NCI-H460 (cell line): Measurements from ENCODE around the gene APOBEC2. TPM values are rescaled to one million over a fixed set of nuclear protein-coding genes. Genes with fewer than 3 reads are reported as not detected.

ENCODE experiments used
- DNase-seq: peaks from one replicate; pipeline ENCODE4 v3.0.0-alpha.2; 2016; ENCODE audit warnings: low read depth; ENCODE audit errors: extremely low read depth
- total RNA-seq: library from RNA; depleted of rRNA; stranded (reverse); fragments of >200 nt; shearing (Covaris generic); gene quantifications from 2 replicates; pipeline ENCODE4 v1.2.3, GENCODE V29; 2014

Gene APOBEC2
- total RNA-seq, 1 experiment from 2014 or later = not detected

DNA sequence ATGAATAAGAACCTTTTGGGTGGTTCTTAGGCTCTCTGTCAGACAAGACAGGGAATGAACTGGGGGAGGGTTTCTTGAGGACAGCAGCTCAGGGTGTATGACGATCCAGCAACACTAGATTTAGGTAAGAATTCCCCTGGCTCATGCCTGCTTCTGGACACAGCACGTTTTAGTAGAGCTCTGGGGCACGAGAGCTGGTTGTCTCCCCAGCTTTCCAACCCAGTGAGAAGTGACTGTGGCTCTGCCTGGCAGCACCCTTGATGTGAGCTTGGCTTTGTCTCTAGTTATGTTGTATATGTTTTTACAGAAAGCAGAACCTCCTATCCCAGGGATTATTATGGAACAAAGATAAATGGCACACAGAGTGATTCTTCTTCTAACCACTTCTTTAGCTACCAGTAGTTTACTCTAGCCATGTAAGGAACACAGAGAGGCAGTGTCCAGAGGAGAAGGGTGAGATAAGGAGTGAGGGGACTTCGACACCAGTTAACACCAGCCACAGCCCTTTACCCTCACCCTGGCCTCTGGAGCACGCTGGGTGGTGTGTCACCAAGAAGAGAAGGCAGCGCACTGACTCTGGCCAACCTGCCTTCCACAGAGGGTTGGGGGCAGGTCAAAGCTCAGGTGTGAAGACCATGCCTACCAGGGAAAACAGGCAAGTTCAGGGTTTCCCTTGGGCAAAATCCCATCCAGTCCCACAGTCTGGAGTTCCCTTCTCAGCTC lies 3.9 kb downstream of the APOBEC2 start:
- DNase-seq = no peak

DNA sequence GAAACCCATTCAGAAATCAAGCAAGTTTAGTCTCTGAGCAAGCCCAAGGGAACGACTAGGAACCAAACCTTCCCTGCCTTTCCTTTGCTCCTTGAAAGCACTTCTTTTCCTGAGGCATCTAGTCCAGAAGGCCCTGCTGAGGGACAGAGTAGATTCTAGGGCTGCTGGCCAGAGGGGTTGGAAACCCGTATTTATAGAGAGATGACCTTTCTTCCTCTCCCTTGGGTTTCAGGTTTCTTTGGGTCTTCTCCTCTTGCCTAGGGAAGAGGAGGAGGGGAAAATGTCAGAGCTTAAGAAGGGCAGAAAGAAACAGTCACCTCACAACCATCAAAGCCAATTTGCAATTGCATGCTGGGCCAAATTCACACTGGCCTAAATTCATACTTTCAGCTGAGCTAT lies 5.8 kb downstream of the APOBEC2 start:
- no peak for DNase-seq

DNA sequence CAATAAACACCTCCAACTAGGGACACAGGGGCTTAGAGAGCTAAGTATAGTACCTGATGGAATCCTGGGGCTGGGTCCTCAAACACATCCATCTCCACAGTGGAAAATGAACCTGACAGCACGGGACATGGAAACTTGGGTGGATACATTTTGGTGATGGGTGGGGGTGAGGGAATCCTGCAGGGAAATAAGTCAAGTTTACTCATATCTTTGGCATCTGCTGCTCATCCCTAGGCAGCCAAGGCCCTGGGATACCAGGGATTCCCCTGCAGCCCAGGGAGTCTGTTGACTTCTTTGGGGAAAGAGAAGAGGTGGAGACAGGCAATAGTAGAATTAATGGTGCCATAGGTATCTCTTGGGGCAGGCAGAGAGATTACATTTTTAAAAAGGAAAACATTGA lies 6.6 kb downstream of the APOBEC2 start:
- no peak for DNase-seq

DNA sequence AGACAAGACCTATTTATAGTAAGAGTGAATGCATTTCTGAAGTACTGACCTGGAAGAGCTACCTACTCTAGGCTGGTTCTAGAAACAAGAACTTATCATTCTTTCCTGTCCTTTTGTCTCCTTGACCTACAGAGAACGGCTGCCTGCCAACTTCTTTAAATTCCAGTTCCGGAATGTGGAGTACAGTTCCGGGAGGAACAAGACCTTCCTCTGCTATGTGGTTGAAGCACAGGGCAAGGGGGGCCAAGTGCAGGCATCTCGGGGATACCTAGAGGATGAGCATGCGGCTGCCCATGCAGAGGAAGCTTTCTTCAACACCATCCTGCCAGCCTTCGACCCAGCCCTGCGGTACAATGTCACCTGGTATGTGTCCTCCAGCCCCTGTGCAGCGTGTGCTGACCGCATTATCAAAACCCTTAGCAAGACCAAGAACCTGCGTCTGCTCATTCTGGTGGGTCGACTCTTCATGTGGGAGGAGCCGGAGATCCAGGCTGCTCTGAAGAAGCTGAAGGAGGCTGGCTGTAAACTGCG lies 8.3 kb downstream of the APOBEC2 start:
- DNase-seq = no peak

DNA sequence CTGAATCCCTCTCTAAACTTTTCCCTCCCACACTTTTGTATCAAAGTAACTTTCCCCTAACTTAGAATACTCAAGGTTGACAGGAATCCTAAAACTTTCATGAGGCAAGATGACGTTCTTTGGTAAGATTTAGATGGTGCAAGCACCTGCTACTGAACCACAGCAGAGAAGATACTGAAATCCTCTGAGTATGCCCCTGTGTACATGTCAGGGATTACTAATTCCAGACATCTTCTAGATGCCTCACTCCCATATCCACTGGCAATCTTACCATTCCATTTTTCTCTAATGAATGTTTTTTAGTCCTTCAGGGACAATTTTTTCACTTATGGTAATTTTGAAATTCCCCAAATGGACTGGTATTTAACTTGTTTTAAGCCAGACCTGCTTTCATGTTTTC lies 9.1 kb downstream of the APOBEC2 start:
- DNase-seq = no peak

DNA sequence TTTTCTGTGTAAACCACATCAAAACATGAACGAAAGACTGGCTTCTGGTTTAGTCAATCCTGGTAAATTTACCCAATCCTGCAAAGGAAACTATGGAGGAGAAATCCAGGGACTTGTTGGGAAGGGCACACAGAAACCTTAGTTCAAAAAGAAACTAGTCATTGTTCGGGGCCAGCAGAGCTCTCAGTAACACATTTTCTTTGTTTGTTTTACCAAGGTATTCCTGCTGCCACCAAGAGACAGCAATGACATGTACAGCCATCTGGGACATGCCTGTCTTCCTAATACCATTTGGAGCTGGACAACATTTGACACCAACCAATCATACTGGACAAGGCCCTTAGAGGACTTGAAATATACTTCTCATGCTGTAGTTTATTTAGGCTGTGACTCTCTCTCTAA lies 10.9 kb downstream of the APOBEC2 start:
- no peak for DNase-seq

DNA sequence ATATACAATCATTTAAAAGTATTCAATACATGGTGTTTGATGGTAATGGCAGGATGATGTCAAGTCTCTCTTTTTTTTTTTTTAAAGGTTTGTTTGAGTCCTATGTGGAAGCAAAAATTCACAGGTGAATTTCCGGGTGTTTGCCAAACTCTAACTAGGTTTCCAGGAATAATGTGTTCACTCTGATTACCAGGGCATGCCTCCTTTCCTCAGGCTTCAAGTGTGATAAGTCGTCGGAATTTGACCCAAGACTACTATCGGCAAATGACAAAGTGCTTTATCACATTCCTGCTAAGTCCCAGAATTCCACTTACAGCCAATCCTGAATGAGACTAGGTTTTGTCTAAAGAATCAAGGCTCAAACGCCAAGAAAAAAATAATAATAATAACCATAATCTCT lies 11.8 kb downstream of the APOBEC2 start:
- no peak for DNase-seq

DNA sequence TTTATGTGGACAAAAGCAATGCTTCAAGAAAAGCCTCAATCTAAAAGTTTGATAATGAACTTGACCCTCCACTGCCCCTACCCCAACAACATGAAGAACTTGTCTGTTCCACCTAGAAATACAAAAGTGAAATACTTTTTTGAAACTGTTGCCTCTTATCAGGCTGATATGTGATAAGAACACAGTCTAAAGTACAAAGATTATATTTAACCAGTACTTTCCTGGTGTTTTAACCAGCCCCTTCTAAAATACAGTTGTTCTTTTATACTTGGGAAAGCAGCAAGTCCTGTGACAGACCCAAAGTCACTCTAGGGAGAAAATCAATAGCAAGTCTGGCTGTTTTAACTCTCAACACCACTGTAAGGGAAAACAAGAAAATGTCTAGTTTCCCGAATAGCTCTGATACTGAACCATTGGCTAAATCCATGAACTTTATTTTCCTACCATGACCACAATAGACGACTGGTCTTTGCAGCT lies 12.6 kb downstream of the APOBEC2 start:
- DNase-seq = no peak

DNA sequence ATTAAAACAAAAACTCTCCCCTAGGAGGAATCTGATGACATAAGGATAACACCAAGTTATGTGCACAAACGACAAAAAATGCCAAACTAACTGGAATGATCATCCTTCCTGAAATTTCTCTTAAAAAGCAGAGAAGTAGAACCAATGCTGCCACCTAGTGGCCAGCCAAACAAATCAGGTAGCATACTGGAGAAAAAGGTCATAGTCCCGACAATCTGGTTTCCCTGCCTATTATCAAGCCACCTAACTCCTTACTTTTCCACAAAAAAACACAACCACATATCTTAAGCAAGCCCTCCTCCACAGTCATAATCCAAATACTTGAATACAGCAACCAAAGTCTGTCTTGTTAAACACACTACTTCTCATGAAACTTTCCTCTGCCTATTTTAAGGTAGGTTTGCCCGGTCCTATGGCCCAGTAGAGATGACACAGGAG lies 13.9 kb downstream of the APOBEC2 start:
- peak; percentile 58 for DNase-seq

DNA sequence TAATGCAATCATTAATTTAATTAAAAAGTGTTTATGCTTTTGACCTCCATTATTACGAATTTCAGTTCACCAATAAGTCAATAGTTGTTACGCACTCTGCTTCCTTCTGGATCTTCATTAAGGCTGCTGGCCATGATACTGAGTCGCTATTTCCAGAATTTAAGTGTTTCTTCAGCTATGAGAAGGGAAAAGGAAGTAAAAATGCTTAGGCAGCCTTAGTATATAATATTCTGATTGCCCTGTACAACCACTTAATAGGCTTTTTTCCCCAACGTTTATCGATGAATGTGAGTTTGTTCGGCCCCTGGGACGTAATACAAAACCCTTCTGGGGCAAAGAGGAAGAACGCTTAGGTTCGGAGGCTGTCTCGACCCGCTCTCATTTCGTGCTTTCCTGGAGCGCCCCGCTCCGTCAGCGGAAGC lies 18.5 kb downstream of the APOBEC2 start:
- DNase-seq = no peak

DNA sequence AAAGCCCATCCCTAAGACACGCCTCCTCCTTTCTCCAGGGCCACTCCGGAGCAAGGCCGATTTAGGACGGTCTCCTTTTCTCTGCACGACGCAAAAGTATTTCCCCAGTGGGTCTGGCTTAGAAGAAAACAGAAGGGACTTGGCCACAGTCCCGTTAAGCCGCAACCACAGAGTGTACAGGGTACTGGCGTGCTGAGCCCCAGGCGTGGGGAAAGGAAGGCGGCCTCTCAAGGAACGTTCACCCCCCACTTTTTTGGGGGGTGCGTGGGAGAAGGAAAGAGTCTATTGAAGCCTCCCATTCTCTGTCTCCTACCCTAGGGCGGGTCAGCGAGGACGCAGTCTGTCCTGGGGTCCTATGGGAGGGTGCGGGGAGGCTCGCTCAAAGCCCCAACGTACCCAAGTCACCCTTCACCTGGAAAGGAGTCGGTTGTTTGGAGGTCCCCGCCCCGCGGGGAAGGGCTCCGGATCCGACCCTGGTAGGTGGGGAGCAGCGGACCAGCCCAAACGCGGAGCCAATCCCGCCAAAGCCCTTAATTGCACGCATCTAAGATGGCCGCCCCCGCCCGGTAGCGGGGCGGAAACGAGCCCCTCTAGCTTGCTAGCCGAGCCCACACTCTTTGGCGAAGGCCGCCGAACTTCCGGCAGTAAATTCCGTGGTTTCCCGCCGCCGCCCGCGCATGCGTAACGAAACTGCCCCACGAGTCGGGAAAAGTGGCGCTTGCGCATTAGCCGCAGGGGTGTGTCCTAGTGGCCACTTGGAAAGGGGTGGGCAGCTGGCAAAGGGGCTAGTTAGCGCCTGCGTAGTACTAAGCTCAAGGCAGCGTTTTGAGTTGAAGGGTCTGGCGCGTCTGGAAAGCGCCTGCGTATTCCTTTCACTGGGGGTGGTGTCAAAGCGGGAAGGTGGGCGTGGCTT lies 19.2 kb downstream of the APOBEC2 start, which contains the start of gene OARD1:
Gene OARD1 (minus strand): TSS at position 434 of the 913 bp plus-strand sequence. CDS start 722 bp downstream, outside the sequence.
- peak; percentile 99 for DNase-seq

DNA sequence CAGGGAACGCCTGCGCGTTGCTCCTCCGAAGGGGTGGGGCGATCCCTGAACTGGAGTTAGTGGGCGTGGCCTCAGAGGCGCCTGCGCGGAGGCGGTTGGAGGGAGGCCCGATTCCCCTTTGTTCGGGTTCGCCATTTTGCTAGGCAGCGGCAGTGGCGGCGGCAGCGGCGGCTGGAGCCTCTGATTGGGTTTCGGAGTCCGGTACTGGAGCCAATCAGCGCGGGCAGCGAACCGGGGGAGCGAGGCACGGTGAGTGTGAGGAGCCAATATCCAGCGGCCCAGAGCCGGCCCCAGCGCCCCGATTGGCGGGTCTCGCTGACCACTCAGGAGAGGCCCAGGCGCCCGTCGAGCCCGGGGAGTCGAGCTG lies 19.8 kb downstream of the APOBEC2 start, which contains the start of gene NFYA:
Gene NFYA (plus strand): TSS at position 139 of the 367 bp plus-strand sequence. CDS start 6,116 bp downstream, outside the sequence.
- no peak for DNase-seq

DNA sequence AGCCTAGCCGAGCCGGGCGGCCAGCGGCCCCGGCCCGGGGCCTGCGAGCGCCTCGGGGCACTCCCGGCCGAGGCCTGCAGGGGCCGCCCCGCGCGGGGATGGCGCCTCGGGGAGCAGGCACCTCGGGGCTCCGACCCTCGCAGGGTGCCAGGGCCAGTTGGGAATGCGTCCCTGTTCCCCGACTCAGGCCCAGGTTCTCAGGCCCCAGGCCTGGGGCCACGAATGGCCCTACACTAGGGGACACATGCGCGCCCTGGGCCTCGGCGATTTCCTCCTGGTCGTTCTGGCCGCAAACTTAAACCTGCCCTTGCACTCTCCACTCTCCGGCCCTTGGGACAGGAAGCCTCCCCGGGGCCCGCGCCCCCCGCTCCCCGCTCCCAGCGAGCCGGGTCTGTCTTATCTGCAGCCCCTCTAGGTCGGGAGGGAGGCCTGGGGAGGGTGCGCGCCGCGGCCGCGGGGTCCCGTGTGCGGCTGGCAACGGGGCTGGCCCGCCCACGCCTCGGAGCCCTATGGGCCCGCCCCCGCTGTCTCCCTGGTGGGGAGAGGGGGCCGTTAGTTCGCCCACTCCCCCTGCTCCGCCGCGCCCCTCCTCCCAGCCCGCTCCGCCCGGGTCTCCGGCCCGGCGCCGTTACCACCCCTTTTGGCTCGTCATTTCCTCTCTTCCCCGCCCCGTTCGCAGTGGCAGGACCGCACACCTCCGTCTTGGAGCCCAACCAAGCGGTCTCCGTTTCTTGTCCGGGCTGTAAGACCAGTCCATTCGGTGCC lies 20.4 kb downstream of the APOBEC2 start:
- peak; percentile 63 for DNase-seq

DNA sequence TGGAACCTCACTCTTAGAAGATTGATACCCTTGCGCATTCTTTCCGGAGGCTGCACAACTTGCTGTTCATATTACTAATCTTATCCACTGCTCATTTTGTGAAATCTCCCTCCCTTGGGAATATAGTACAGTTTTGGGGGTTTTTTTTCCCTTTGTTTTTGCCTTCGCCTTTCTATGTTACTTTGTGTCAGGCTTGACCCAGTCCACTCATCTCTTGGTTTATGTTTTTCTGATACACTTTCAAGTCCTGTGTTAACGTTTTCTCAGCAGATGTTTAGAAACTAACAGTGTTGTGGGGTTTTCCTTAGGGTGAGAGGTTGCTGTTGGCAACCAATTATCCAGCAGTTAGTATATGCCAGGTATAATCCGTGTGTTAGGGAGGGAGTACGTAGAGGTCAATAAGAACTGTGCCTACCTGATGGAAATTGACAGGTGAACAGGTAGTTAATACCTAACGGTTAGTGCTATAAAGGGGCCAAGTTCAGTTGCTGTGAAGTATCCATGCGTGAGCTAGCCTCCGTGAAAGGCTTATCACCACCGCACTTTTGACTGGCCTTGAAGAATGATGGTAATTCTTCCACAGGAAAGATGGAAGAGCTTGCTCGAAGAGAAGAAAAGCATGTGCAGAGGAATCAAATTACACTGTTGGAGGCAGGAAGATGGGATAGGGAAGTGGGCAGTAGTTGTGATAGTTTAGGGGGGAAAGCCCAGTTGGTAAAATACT lies 21.1 kb downstream of the APOBEC2 start:
- DNase-seq = no peak

DNA sequence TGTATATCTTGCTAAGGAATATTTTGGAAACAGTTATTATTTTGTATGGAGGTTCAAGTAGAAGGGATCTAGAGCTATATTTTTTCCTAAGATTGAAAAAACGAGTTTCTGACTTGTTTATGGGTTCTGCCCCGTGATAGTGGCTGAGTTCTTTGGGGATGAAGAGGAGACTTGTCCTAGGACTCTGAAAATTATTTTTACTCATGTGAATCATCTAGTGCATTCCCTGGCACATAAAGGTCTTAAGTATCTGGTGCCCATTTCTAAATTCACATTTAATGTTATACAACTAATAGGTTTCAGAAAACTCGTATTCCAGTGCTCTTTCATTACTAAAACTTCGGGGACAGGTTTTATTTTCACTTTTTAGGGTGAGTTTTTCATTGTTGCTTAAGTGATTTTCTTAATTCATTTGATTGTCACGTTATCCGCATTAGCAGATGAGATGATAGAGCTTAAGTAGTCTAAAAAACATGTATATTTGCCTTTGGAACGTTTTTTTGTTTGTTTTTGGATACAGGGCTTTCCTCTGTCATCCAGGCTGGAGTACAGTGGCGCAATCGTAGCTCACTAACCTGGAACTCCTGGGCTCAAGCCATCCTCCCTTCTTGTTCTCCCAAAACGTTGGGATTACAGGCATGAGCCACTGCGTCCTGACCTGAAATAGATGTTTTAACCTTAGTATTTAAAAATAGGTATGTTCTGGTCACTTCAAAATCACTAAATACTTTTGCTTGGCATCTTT lies 21.9 kb downstream of the APOBEC2 start:
- no peak for DNase-seq

DNA sequence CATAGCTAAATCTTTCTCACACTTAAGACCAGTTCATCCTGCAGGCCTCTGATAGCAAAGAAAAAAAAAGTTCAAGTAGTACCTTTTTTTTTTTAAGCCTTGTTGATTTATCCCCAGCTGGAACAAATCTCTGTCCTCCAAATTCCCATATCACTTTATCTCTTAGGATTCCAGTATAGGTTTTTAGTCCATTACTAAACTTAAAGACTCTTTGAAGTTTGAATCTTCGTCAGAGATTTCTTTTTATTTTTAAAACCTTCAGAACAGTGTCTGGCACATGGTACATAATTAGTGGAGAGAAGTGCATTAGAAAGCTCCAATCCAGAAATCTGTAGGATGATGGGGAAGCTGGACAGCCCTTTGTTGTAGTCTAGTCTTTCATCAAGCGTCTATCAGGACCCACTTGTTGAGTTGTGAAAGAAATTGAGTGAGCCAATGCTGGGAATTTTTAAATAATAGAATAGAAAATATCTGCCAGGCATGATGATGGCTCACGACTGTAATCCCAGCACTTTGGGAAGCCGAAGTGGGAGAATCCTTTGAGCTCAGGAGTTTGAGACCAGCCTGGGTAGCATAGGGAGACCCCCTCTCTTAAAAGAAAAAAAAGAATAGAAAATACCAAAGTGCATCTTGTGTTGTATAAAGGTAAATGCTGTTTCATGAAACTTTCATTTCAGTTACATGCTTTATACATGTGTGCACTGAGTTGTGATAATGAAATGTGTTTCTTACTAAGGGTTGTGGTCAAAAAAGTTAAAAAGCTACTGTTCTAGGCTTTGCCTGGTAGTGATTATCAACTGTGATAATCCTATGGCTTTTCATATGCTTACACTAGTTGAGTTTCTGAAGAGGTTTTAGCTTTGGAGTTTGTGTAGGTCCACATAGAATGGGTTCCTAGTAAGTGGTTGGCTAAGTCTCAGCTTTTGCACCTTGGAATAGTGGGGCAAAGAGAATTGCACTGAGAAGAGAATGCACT lies 22.9 kb downstream of the APOBEC2 start:
- DNase-seq = no peak

DNA sequence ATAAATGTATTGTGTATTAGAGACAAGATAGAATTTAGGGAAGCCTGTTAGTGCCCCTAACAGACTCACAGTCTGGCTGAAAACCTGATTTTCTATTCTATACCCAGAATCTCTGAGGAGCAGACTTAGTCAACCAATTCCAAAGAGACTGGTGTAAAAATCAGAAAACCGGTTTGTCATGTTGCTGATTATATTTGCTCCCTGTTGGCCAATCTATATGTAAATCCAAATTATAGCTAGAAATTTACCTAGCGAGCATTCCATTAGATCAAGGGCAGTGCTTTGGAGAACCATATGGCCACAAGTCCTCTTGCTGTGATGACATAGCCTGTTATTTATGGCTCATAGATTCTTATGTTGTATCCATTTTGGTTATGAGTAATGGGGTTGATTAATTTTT lies 24.5 kb downstream of the APOBEC2 start:
- DNase-seq = no peak

DNA sequence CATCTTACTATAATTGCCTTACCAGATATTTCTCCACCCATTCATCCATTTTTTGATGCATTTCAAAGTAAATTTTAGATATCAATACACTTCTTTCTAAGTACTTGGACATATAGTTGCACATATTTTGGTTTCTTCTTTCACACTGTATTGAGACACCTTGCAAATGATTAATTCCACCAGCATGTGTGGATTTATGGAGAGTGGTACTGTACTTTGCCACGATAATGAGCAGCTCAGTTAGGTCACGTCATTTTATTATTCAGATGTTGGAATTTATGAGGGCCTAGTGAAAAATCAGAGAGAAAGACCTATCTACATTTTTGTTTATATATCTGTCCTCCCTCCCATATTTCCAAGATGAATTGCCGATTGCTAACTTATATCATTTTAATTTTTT lies 25.1 kb downstream of the APOBEC2 start:
- DNase-seq = no peak
